ENCODE data around the gene KRTAP12-1. TPM values are rescaled to one million over a fixed set of nuclear protein-coding genes. Genes with fewer than 3 reads are reported as not detected.

KRTAP12-1 gene, protein sequence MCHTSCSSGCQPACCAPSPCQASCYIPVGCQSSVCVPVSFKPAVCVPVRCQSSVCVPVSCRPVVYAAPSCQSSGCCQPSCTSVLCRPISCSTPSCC
- not detected in 2 replicates for total RNA-seq (2014; rRNA removed)
- polyA plus RNA-seq (2012): not detected

GRCh38 chr21:44681861-44682579 is at the start of gene KRTAP12-1:
TSS of gene KRTAP12-1 (minus strand) at chr21:44682163. CDS start at chr21:44682123, 40 bp downstream.
- DNase-seq (ENCODE audit: low read depth): no peak

- DNase-seq (ENCODE audit: low read depth): no peak
Measured at GRCh38 chr21:44730951-44731579, 49.1 kb upstream of the KRTAP12-1 start.

DNA sequence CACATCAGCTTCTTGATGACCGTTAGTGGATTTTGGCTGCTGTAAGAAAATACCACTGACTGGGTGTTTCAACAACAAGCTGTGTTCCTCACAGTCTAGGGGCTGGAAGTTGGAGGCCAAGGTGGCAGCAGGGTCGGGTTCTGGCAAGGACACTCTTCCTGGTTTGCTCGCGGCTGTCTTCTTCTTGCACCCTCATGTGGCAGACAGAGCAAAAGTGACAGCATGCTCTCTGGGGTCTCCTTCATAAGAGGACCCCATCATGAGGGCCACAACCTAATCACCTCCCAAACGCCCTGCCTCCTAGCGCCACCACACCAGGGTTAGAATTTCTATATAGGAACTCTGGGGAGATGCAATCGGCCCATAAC is 48.0 kb upstream of the KRTAP12-1 start:
- DNase-seq (ENCODE audit: low read depth): no peak

DNA sequence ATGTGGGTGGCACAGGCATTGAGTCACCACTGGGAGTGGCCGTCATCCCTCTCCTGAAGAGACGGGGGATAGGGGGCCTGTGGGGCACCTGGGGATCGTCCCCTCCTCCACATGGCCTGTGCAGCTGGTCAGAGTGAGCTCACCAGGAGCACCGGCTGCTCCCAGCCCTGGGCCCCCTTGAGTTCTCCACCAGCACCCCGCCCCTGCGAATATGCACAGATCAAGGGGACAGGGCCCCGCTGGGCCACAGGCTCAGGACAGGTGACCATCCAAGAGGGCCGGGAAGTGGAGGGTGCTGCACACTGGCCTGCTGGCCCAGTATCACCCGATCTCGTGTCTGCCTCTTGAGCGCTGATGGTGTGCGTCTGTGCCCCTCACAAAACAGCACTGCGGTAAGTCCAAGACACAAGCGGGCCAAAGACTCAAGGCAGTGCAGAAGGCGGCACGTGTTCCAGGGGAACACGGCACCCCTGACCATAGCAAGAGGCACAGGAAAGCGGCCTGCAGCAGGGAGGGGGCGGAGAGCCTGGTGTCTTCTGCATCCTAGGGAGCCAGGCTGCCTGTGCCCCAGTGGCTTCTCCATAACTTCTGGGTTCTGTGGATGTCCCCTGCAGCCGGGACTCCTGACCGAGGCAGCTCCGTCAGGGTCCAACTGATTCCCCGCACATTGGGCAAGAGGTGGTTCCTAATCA is 47.5 kb upstream of the KRTAP12-1 start:
- no peak for DNase-seq (ENCODE audit: low read depth)

GRCh38 chr21:44728716-44729115 is 46.8 kb upstream of the KRTAP12-1 start:
- no peak for DNase-seq (ENCODE audit: low read depth)

DNA sequence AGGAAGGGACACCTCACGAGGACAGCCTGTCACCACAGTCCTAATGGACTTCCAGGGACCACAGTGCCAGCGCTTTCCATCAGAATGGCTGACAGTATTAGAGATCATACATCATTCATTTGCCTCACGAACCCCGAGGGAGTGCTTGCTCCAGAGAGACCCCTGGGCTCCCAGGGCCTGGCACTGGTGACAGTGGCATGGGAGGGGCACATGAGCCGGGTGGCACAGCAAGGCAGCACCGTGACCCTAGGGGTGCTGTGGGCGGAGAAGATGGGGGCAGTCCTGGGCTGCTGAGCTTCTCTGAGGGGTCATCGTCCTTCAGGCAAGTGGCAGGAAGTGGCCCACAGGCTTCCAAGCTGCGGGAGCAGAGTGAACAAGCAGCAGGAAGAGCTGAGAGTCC is 45.8 kb upstream of the KRTAP12-1 start:
- DNase-seq (ENCODE audit: low read depth): no peak

DNA sequence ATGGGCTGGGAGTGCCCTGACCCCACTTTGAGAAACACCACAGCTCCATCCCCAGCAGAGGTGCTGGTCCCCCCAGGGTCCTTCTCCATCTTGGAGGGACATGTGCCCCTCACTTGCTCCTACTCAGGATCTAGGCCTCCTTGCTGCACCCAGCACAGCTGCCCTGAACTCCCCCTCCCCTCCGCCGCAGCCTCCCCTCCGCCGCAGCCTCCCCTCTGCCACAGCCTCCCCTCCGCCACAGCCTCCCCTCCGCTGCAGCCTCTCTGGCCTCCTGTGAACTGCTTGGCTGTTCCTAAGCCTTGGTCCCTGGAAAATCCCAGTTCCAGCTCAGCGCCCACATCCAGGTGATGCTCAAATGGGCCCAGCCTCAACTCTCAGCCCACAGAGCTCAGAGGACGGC is 45.4 kb upstream of the KRTAP12-1 start:
- DNase-seq (ENCODE audit: low read depth): no peak

- no peak for DNase-seq (ENCODE audit: low read depth)
Measured at GRCh38 chr21:44726826-44727225, 44.9 kb upstream of the KRTAP12-1 start.

- no peak for DNase-seq (ENCODE audit: low read depth)
Measured at GRCh38 chr21:44724926-44725325, 43.0 kb upstream of the KRTAP12-1 start.

- DNase-seq (ENCODE audit: low read depth): no peak
Measured at GRCh38 chr21:44724196-44724595, 42.2 kb upstream of the KRTAP12-1 start.

GRCh38 chr21:44723177-44724131 is 41.5 kb upstream of the KRTAP12-1 start:
- DNase-seq (ENCODE audit: low read depth): no peak

DNA sequence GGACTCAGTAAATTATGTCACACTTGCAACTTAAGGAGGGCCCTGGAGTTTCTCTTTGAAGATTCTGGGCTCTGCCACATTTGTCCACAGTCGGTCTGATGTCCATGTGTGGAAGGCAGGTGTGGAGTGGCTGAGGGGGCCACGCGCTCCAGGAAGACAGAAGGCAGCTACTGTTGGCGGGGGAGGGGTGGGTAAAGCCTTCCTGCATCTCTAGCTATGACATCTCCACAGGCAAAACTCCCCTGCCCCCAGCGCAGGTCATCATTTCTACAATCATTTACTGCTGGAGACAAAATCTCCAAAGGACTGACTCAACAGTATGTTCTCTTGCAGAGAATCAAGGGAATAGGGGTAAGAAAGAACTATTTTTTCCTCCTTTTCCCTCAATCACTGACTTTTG is 40.8 kb upstream of the KRTAP12-1 start:
- no peak for DNase-seq (ENCODE audit: low read depth)

DNA sequence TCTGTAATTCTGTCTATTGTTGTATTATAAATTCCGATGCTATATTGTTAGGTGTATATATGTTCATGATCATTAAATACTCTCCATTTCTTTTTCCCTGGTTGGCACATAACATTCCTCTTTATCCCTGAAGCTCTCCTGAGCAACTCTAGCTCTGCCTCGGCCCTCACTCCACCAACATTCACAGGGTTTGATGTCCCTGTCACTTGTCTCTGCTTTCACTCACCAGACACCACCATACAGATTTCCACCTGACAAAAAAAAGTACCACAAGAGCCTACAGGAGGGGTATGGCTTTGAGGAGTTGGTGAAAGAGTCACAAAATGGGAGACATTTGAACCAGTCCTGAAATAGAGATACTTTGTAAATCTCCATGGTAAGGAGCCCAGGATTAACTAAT is 38.2 kb upstream of the KRTAP12-1 start:
- no peak for DNase-seq (ENCODE audit: low read depth)

DNA sequence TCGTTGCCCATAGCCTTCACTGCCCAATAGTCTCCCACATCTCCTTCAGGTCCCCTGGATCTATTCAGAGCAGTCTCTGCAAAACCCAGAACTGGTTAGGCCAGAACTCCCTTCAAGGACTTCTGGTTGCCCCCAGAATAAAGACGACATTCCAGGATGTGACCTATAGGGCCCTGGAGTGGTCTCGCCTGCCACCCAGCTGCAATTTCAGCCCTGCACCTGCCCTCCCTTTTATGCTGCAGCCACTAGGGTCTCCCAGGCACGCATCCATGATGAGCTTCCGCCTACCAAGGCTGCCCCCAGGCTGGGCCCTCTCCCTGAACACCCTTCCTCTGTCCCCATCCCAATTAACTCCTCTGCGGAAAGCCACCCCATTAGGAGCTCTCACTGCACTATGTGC is 36.6 kb upstream of the KRTAP12-1 start:
- no peak for DNase-seq (ENCODE audit: low read depth)

GRCh38 chr21:44718093-44718492 is 36.1 kb upstream of the KRTAP12-1 start:
- no peak for DNase-seq (ENCODE audit: low read depth)

GRCh38 chr21:44716984-44717383 is 35.0 kb upstream of the KRTAP12-1 start:
- DNase-seq (ENCODE audit: low read depth): no peak

DNA sequence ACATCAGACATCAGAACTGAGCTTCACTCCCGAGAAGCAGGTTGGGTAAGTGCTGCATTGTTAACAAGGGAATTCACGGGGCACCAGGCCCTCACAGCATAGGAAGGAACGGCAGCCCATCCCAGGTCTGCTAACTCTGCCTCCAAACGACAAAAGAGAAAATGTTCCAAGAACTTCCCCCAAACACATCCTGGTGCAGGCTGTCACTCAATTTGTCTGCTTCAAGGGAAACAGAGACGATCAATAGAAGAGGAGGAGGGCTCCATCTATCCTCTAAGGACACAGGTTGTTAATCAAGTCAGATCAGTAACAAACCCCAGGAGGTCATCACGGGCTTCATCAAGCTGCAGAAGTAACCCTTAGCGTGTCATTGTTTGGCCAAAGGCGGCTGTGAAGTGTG is 32.9 kb upstream of the KRTAP12-1 start:
- no peak for DNase-seq (ENCODE audit: low read depth)

DNA sequence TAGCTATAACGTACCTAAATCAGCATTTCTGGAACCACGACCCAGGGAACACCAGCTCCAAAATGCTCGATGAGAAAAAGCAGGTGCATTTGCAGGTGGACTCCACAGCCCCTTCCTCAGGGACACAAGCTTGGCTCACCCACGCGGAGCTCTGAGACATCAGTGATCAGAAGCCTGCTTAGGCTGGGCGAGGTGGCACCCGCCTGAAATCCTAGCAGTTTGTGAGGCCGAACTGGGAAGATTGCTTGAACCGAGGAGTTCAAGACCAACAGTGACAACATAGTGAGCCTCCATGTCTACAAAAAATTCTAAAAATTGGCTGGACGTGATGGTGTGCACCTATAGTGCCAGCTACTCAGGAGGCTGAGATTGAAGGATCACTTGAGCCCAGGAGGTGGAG is 31.9 kb upstream of the KRTAP12-1 start:
- no peak for DNase-seq (ENCODE audit: low read depth)

- DNase-seq (ENCODE audit: low read depth): no peak
Measured at GRCh38 chr21:44713130-44713529, 31.2 kb upstream of the KRTAP12-1 start.

- no peak for DNase-seq (ENCODE audit: low read depth)
Measured at GRCh38 chr21:44712203-44713028, 30.5 kb upstream of the KRTAP12-1 start.
